Jurkat, Clone E6-1 (cell line): ENCODE measurements around the gene KDM4F.

Experiments
- DNase-seq: peaks from one replicate; pipeline ENCODE4 v3.0.0-alpha.2; 2011; ENCODE audit warnings: low read depth, low spot score
- H3K4me3 ChIP-seq: 2 replicates; pipeline ENCODE4 v1.5.1; 2011; ENCODE audit warnings: mild to moderate bottlenecking, low read length, control low read depth, moderate library complexity

KDM4F gene

GRCh38 chr11:95057959-95058358 lies 8.7 kb downstream of the KDM4F start:
- H3K4me3 ChIP-seq = no peak overlapping the region
- no peak for DNase-seq

- no peak for DNase-seq
These were observed 9.4 kb downstream of the KDM4F start for GRCh38 chr11:95058621-95059020.

GRCh38 chr11:95059046-95059445 lies 9.8 kb downstream of the KDM4F start:
- H3K4me3 ChIP-seq = no peak overlapping the region
- DNase-seq = no peak

More at GRCh38 chr11:95058621-95059020, 9.4 kb downstream of the KDM4F start:
- H3K4me3 ChIP-seq = no peak overlapping the region

GRCh38 chr11:95065336-95065735 lies 16.1 kb downstream of the KDM4F start:
- DNase-seq = no peak
- no peak overlapping the region for H3K4me3 ChIP-seq

- no peak for DNase-seq
These were observed 17.5 kb downstream of the KDM4F start, which contains the start of gene SRSF8 for GRCh38 chr11:95066716-95067038. TSS of gene SRSF8 (plus strand) at chr11:95066919. CDS start at chr11:95067227, 308 bp downstream.

GRCh38 chr11:95067039-95067840 lies 18.0 kb downstream of the KDM4F start:
- DNase-seq = peak; percentile 50
- peak overlapping the region; percentile 86 for H3K4me3 ChIP-seq

More at GRCh38 chr11:95066716-95067038, 17.5 kb downstream of the KDM4F start, which contains the start of gene SRSF8:
- H3K4me3 ChIP-seq = peak within 1 kb of the TSS; percentile 86

GRCh38 chr11:95067841-95068219 lies 18.6 kb downstream of the KDM4F start:
- H3K4me3 ChIP-seq = peak overlapping the region; percentile 86
- no peak for DNase-seq

GRCh38 chr11:95068549-95068948 lies 19.3 kb downstream of the KDM4F start:
- peak overlapping the region; percentile 86 for H3K4me3 ChIP-seq
- peak; percentile 90 for DNase-seq

- no peak overlapping the region for H3K4me3 ChIP-seq
These were observed 21.2 kb downstream of the KDM4F start for GRCh38 chr11:95070471-95070870.

GRCh38 chr11:95072948-95073347 lies 23.7 kb downstream of the KDM4F start:
- no peak for DNase-seq

More at GRCh38 chr11:95070471-95070870, 21.2 kb downstream of the KDM4F start:
- DNase-seq = no peak

GRCh38 chr11:95074792-95075563 lies 25.8 kb downstream of the KDM4F start:
- no peak for DNase-seq

More at GRCh38 chr11:95072948-95073347, 23.7 kb downstream of the KDM4F start:
- no peak overlapping the region for H3K4me3 ChIP-seq

GRCh38 chr11:95076416-95076815 lies 27.2 kb downstream of the KDM4F start:
- no peak overlapping the region for H3K4me3 ChIP-seq
- no peak for DNase-seq

More at GRCh38 chr11:95074792-95075563, 25.8 kb downstream of the KDM4F start:
- H3K4me3 ChIP-seq = no peak overlapping the region

GRCh38 chr11:95076981-95077380 lies 27.8 kb downstream of the KDM4F start:
- peak; percentile 75 for DNase-seq
- no peak overlapping the region for H3K4me3 ChIP-seq

- H3K4me3 ChIP-seq = no peak overlapping the region
- no peak for DNase-seq
These were observed 29.3 kb downstream of the KDM4F start for GRCh38 chr11:95078526-95078925.

GRCh38 chr11:95081010-95081409 lies 31.8 kb downstream of the KDM4F start:
- H3K4me3 ChIP-seq = no peak overlapping the region
- DNase-seq = no peak

- no peak for DNase-seq
These were observed 32.2 kb downstream of the KDM4F start for GRCh38 chr11:95081412-95081811.

GRCh38 chr11:95082576-95083001 lies 33.4 kb downstream of the KDM4F start:
- no peak for DNase-seq
- no peak overlapping the region for H3K4me3 ChIP-seq

More at GRCh38 chr11:95081412-95081811, 32.2 kb downstream of the KDM4F start:
- H3K4me3 ChIP-seq = no peak overlapping the region

GRCh38 chr11:95084509-95084908 lies 35.3 kb downstream of the KDM4F start:
- H3K4me3 ChIP-seq = no peak overlapping the region
- DNase-seq = no peak

GRCh38 chr11:95085117-95085816 lies 36.0 kb downstream of the KDM4F start:
- H3K4me3 ChIP-seq = no peak overlapping the region
- no peak for DNase-seq
